GM18499 (cell line): ENCODE data around the gene SNX21.
"Not testable (repeated sequence)": the region's sequence is repeated elsewhere in the genome, so short reads cannot be mapped to it uniquely, and the experiment has no call there.

Experiments used
- ATAC-seq: cut with Tn5 transposase; IDR thresholded peaks from one replicate; pipeline ENCODE4 v1.9.1; 2021; ENCODE audit warnings: moderate number of reproducible peaks; ENCODE audit not compliant: insufficient read depth, unreplicated experiment

SNX21 gene

DNA sequence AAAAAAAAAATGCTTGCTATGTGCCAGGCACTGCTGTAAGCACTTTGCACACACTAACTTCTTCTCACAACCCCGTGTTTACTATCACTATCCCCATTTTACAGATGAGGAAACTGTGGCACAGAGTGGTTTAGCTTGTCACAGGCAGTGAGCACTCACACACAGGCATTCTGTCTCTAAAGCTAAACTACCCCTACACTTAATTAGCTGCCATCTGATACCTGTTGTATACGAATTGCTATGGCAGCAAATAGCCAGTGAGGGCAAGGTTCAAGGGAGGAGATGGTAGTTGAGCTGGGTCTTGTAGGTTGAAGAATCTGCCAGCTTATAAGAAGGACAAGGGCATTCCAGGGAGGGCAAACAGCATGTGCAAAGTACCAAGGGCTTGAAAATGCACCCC is 11.7 kb upstream of the SNX21 start:
- no peak for ATAC-seq

DNA sequence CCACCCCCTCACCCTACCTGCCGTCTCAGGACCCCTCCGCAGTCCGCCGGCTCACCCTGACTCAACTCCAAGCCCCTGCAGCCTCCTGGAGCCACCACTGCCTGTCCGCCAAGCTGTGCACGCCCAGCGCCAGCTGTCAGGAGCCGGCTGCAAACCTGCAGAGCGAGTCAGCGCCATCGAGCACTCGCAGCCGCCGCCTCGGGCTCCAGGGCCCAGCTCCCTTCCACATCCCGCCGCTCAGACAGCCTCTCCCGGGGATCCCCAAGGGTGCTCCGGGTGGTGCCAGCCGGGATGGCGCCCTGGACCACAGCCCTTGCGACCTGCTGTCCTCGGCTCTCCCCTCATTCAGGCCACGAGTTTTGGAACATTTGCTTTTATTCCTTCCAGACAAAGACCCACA is 10.7 kb upstream of the SNX21 start:
- no peak for ATAC-seq

DNA sequence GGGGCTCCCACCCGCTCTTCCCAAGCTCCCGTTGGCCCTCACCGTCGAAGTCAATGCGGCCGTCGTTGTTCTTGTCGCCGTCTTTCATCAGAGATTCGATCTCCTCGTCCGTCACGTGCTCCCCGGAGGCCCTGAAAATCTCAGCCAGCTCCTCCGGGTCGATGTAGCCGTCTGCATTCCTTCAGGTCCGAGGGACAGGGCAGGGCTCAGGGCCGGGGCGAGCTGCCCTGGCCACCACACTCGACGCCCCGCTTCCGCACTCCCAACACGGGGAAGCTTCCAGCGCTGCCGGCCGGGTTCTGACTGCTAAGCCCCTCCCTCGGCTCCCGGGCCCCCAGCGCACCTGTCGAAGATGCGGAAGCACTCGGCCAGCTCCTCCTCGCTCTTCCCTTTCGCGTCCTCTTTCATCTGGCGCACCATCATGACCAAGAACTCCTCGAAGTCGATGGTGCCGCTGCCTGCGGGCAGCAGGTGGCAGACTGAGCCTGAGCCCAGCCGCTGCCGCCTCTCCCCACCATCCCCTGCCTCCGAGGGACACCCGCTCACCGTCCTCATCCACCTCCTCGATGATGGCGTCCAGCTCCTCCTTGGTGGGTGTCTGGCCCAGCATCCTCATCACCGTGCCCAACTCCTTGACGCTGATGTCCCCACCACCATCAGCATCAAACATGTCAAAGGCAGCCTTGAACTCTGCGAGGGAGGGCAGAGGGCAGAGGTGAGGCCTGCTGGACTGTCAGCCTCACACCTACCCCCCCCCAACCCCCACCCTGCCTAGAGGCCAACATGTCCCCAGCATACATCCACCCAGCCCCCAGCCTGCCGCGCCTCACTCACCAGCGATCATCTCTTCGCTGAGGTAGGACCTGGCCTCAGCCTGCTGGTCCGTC is 9.4 kb upstream of the SNX21 start:
- ATAC-seq: no peak

DNA sequence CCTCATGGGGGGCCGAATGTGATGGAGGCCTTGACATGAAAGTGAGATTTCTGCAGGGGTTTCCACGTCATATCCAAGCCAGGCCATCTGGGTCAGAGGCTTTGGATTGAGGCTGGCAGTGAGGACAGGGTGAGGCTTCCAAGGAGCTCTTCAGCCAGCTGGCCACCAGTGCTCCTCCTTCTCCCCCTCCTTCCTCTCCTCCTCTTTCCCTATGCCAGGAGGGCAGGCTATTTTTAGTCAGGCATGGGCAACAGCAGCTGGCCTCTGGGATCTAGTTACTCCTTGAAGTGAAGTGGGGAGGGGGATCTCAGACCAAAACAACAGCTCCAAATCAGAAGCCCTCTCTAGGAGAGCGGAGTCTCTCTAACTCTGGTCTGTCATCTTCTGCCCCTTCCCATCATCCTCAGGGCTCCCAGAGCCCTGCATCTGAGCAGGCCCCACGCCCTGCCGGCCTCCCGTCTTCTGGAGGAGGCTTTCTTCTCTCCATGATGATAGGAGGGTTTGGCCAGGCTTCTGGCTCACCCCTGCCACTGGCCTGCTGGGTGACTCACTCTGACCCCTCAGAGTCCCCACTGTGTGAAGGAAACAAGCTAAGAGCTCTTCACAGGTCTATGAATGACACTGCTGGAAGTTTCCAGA is 7.1 kb upstream of the SNX21 start:
- no peak for ATAC-seq

DNA sequence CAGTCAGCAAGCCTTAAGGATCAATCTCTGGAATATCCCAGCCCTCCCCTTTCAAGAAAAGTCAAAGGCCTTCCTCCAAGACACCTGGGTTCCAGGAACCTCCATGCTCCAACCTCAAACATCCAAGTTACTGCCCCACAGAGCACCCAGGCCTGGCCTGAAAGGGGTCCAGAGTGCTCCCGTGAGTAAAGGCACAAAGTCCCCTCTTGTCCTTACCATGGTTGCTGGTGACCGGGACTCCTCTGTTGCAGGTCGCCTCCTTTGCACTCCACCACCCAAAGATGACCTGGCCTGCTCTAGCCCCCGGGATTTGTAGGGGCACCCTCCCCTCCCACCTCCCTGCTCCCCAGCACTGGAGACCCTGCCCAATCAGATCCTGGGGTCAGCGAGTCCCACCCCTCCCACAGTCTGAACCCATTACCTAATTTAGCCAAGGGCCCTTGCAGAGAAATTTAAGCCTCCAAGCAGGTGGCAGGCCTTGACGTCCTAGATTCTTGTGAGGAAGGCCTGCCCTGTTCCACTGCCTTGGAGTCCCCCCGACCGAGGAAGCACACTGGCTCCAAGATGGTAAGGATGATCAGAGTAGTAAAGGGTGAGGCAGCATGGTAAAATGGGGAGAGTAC is 6.5 kb upstream of the SNX21 start, which contains the start of gene TNNC2:
Gene TNNC2, minus strand, starts transcription at position 283 of the 623 bp plus-strand sequence. Its CDS starts 64 bp downstream, at position 219.
- ATAC-seq: no peak

DNA sequence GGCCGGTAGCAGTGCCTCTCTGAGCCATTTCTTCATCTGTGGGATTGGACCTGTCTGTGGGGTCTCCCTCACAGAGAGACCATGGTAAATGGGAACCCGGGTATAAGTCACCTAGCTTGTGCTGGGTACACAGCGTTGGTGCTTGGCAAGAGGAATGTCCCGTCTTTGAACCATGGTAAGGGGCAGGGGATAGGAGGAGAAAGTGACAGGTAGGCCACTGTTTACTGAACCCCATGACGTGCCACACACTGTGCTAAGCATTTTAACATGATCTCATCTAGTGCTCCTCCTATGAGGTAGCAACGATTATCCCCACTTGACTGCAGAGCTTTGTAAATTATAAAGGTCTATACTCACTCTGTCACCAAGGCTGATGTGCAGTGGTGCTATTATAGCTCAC is 5.9 kb upstream of the SNX21 start:
- no peak for ATAC-seq

DNA sequence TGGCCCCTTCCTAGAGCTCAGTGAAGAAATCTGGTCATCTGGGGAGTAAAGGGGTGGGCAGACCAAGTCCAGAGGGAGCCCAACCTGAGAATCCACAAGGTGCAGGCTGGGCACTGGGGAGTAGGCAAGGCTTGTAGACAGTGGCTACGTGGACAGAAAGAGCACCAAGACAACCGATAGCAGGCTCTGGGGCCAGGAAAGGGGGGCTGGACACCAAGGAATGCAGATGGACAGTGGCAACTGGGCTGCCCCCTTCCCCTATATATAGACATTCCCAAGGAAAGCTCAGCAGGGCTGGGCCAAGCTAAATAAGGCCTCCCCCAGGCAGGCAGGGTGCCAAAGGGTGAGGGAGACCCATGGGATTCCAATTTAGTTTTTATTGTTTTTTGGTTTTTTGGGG is 5.0 kb upstream of the SNX21 start:
- ATAC-seq: no peak

DNA sequence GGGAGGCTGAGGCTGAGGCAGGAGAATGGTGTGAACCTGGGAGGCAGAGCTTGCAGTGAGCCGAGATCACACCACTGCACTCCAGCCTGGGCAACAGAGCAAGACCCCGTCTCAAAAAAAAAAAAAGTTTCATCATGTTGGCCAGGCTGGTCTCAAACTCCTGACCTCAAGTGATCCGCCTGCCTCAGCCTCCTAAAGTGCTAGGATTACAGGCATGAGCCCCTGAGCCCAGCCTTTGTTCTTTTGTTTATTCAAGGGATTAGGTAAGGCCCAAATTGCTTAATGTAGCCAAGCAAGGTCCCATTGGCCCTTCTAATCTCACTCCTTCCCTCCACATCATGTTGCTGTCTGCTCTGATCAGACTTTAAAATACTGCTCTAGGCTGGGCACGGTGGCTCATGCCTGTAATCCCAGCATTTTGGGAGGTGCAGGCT is 3.9 kb upstream of the SNX21 start:
- not testable (repeated sequence) for ATAC-seq

DNA sequence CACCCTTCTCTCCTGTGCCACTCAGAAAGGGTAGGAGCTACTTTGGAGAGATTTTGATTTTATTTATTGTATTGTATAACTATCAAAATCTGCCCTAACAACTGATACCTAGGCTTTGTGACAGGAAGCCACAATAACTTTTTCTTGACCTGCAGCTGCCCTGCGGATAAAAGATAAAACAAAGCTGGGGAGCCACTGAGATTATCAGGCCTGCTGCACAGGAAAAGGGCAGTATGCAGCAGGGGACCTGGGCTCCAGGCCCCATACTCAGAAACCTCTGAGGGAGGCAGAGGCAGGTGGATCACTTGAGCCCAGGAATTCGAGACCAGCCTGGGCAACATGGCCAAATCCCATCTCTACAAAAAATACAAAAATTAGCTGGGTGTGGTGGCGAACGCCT is 980 bp upstream of the SNX21 start:
- no peak for ATAC-seq

DNA sequence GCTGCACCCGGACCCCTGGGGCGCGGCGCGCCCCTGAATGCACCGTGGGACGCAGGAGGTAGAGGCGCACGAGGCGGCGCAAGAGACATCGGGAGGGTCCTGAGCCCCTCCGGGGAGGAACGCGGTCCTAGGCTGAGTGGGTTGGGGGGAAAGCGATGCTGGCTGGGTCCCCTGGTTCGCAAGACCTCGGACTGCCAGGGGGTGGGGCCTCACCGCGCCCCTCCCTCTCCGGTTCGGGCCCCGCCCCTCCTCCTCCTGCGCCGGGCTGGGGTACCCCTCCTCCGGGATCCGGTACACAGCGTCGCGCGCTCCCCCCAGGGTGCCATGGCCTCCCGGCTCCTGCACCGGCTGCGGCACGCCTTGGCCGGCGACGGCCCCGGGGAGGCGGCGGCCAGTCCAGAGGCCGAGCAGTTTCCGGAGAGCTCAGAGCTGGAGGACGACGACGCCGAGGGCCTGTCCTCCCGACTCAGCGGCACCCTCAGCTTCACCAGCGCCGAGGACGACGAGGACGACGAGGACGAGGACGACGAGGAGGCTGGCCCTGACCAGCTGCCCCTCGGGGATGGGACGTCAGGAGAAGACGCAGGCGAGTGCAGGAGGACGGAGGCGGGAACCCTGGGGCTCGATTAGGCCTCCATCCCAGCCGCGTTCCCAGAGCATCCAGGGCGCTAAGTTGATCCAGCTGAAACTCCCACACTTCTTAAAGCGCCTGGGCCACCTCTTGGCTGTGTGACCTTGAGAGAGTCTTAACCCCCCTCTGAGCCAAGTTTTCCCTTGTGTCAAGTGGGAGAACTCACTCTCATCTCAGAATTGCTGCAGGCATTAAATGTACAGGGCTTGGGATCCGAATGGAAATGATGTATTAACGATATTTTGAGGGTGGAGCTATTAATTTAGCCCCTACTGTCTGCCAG is 541 bp downstream of the SNX21 start:
- no peak for ATAC-seq

DNA sequence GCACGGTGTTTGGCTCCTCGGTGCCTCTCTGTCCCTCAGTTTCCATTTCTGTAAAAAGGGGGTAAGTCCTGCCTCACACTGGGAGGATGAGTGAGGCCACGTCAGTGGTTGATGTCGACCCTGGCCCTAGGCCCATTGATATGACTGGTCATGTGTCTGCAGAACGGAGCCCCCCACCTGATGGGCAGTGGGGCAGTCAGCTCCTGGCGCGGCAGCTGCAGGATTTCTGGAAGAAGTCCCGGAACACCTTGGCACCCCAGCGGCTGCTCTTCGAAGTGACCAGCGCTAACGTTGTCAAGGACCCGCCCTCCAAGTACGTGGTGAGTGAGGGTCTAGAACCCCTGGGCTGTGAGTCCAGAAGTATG is 1.2 kb downstream of the SNX21 start:
- ATAC-seq: no peak

DNA sequence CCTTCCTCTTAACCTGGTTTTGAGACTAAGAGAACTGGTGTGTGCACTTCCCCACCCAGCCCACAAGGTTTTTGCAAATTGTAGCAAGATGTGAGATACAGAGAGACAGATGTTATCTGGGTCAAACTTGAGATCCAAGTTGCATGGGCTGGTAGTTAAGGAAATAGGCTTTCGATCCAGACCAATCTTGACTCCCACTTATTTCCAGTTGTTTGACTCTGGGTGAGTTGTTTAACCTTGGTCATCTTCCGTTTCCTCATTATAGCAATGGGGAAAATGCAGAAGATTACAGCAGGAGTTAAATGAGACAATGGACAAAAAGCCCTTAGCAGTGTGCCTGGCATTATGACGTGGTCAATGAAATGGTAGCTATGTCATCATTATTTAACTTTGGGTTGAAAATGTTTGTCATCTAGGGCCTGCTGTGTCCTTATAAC is 1.7 kb downstream of the SNX21 start:
- no peak for ATAC-seq

DNA sequence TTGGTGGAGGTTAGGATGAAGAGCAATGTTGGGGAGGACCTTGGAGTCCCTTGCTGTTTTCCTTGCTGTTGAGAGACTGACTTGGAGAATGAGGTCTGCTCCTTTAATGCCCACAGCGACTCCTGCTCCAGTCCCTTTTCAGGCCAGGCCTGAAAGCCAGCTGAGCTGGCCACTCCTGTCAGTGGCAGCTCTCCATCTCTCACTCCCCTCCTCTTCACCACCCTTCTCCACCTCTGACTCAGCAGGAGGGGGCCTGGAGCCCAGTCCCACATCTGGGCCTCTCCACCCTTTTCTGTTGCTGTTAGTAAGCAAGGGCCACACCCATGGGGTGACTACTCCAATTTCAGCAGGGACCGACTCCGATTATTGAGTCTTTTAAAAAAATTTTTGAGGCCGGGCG is 2.2 kb downstream of the SNX21 start:
- ATAC-seq: no peak

DNA sequence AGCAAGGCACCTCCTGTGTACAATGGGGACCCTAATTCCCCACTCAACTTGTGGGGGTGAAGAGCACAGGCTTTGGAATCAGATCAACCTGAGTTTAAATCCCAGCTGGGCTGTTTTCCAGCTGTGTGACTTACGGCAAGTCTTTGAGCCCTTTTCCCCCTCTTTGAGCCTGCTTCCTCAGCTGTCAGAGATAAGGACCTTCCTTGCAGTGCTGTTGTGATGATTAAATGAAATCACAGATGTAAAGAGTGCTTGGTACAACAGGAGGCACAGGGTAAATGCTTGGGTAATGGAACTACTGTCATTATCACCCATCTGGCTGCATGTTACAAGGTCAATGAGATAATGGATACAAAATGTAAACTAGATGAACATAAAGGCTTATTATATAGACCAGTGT is 3.2 kb downstream of the SNX21 start:
- no peak for ATAC-seq

DNA sequence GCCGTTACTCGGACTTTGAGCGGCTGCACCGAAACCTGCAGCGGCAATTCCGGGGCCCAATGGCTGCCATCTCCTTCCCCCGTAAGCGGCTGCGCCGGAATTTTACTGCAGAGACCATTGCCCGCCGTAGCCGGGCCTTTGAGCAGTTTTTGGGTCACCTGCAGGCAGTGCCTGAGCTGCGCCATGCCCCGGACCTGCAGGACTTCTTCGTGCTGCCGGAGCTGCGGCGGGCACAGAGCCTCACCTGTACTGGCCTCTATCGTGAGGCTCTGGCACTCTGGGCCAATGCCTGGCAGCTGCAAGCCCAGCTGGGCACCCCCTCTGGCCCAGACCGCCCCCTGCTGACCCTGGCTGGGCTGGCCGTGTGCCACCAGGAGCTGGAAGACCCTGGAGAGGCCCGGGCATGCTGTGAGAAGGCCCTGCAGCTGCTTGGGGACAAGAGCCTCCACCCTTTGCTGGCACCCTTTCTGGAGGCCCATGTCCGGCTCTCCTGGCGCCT is 7.2 kb downstream of the SNX21 start:
- ATAC-seq: no peak

DNA sequence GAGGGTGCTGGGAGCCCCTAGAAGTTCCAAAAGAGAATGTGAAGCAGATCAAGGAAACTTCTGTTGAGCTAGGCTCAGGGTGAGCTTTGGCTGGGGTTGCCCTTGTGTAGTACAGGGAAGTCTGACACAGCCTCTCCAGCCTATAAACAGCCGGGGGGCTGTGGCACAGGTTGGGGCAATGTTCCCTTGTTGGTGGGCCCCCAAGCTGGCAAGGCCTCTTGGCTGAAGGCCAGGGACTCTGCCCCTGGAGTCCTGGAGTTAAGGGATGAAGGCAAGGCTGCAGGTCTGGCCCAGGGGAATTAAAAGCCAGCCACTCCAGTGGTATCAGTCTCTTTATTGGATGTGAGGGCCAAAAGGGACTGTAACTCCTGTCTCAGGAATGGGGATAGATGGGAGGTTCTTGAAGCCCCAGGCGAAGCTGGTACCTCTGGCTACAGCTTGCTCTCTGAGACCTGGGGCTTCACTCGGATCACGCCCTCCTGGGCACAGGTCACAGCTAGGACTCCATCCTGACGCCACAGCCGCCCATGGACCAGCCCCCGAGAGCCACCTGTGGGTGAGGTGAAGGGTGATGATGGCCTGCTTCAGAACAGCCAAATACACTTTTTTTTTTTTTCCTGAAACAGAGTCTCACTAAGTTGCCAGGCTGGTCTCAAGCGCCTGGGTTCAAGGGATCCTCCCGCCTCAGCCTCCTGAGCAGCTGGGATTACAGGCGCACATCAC is 8.0 kb downstream of the SNX21 start:
- ATAC-seq: no peak

DNA sequence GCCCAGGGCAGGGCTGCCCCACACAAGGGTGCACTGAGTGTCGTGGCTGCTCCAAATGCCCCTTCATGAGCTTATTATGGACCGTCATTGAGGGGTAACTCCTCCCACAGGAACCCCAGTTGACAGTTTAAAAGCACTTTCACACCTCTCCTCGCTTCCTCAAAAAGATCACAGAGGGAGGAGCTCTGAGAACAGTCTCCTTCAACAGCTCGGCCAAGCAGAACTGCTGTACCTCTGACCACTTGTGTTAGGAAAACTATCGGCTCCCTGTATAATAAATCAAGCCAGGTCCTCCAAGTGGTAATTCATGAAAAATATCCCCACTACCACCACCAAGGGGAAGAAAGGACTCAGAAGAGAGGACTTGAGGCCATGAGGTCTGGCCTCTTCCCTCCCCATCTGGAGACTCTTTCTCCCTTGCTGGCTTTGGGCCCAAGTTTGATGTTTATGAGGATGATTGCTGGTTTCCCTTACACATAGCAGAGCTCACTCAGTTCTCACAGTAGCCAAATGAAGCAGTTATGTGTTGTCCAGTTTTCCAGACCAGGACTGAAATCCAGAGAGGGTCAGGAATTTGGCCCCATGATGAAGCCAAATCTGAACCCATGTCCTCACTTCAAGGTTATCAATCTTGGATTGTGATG is 8.7 kb downstream of the SNX21 start:
- ATAC-seq: no peak

DNA sequence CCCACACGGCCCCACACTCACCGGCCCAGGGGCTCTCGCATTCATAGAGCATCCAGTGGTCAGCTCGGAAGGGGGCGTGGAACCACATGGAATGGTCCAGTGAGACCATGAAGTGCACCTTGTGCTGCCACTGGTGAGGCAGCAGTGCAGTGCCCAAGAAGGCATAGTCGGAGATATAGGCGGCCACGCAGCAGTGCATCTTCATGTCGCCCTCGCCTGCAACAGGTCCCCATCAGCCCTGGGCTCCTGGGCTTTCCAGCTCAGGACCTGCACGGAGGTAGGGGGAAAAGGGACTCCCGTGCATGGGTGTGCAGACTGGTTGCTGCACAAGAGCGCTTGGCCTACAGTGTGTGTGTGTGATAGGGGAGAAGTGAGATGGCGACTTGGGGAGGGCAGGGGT is 9.9 kb downstream of the SNX21 start:
- no peak for ATAC-seq

DNA sequence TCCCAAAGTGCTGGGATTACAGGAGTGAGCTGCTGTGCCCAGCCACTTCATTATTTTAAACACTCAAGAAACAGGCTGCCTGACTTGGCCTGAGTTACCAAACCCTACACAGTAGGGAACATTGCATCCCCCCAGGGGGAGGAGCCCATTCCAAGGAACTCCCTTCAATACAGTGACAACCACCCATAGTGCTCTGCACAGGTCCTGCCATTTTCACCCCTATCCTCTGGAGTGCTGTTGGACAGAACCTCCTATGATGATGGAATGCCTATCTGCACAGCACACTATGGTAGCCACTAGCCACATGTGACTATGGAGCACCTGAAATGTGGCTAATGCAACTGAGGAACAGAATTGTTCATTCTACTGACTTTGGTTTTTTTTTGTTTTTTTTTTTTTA is 11.9 kb downstream of the SNX21 start:
- no peak for ATAC-seq
